Esophagus muscularis mucosa (tissue), 4 donors: ENCODE results near the gene IFT22.

ENCODE experiments used
- EP300 ChIP-seq: sonication (generic); formaldehyde crosslinking; IDR thresholded peaks from one replicate; pipeline ENCODE4 v1.6.1; 2017; ENCODE audit warnings: antibody characterized with exemption
- POLR2A ChIP-seq: fragments of 450-650 bp; IDR thresholded peaks from one replicate; pipeline ENCODE4 v1.6.1; 2017; ENCODE audit warnings: antibody characterized with exemption, moderate library complexity, mild to moderate bottlenecking, low read depth
- POLR2AphosphoS5 ChIP-seq, 2 donors: sonication (generic); formaldehyde crosslinking; IDR thresholded peaks; one replicate each; pipeline ENCODE4 v1.6.1; 2017; ENCODE audit warnings: antibody characterized with exemption in 2 of 2
- TF ChIP-seq, protein P1 (sequence below), 3 experiments: fragments of 200-600 bp in 2 of 3; fragments of 450-650 bp in 1 of 3; sonication (generic) in 2 of 3; IDR thresholded peaks; one replicate each; pipeline ENCODE4 v1.5.1; 2017 to 2019; ENCODE audit warnings: antibody characterized with exemption in 3 of 3, mild to moderate bottlenecking in 2 of 3, moderate library complexity in 1 of 3

- TF ChIP-seq, protein P1, sequence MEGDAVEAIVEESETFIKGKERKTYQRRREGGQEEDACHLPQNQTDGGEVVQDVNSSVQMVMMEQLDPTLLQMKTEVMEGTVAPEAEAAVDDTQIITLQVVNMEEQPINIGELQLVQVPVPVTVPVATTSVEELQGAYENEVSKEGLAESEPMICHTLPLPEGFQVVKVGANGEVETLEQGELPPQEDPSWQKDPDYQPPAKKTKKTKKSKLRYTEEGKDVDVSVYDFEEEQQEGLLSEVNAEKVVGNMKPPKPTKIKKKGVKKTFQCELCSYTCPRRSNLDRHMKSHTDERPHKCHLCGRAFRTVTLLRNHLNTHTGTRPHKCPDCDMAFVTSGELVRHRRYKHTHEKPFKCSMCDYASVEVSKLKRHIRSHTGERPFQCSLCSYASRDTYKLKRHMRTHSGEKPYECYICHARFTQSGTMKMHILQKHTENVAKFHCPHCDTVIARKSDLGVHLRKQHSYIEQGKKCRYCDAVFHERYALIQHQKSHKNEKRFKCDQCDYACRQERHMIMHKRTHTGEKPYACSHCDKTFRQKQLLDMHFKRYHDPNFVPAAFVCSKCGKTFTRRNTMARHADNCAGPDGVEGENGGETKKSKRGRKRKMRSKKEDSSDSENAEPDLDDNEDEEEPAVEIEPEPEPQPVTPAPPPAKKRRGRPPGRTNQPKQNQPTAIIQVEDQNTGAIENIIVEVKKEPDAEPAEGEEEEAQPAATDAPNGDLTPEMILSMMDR (IDR thresholded peaks at IDR 0.05): no peak
- TF ChIP-seq POLR2A (no peak), POLR2AphosphoS5 (IDR thresholded peaks at IDR 0.05) (no peak), EP300 (no peak)
These were observed 18.9 kb downstream of the IFT22 start for GRCh38 chr7:101302641-101303101.
